ENCODE data around the gene MYBPHL. TPM values are rescaled to one million over a fixed set of nuclear protein-coding genes. Genes with fewer than 3 reads are reported as not detected.

MYBPHL gene
- total and polyA plus RNA-seq, 2 of the 13 experiments (the other 11 are each of a cell fraction or from before 2014, with no cell fraction given): 3.7 to 3.8 TPM

DNA sequence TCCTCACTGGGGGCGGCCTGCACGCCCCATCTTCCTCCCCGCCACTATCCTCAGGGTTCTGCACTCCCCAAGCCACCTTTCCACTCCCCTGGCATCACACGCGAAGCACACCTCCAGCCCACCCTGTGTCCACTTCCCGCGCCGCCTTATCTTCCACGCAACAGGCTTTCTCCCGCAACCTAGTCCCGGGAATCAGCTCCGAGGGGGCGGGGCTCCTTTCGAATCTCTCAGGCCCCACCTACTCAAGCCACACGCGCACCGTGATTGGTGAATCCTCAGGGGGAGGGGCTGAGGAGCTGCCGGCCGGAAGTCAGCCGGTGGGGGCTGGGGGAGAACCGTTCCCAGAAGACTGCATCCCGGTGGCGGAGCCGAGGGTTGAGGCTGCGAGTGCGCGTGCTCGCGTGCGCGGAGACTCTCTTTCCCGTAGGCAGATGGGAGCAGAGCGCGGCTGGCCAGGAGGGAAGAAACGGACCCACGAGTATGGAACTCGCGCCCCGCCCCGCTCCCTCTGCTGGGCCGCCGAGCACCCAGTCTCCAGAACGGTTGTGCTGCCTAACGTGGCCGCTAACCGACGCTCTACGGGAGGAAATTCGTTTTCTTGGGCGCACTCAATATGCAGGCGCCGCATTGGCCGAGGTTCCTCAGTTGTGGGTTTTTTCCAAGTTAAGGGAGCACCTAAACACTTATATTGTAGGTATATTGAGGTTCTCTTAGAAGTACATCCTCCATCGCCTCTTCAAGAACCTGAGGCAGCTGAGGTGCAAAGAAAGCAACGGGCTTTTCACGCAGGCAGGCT lies 23.7 kb downstream of the MYBPHL start, which contains the start of gene PSRC1 (continued):
- TF ChIP-seq, protein P1, sequence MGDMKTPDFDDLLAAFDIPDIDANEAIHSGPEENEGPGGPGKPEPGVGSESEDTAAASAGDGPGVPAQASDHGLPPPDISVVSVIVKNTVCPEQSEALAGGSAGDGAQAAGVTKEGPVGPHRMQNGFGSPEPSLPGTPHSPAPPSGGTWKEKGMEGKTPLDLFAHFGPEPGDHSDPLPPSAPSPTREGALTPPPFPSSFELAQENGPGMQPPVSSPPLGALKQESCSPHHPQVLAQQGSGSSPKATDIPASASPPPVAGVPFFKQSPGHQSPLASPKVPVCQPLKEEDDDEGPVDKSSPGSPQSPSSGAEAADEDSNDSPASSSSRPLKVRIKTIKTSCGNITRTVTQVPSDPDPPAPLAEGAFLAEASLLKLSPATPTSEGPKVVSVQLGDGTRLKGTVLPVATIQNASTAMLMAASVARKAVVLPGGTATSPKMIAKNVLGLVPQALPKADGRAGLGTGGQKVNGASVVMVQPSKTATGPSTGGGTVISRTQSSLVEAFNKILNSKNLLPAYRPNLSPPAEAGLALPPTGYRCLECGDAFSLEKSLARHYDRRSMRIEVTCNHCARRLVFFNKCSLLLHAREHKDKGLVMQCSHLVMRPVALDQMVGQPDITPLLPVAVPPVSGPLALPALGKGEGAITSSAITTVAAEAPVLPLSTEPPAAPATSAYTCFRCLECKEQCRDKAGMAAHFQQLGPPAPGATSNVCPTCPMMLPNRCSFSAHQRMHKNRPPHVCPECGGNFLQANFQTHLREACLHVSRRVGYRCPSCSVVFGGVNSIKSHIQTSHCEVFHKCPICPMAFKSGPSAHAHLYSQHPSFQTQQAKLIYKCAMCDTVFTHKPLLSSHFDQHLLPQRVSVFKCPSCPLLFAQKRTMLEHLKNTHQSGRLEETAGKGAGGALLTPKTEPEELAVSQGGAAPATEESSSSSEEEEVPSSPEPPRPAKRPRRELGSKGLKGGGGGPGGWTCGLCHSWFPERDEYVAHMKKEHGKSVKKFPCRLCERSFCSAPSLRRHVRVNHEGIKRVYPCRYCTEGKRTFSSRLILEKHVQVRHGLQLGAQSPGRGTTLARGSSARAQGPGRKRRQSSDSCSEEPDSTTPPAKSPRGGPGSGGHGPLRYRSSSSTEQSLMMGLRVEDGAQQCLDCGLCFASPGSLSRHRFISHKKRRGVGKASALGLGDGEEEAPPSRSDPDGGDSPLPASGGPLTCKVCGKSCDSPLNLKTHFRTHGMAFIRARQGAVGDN (CRISPR knock-in tag; IDR thresholded peaks at IDR 0.05): peak; percentile 97
- TF ChIP-seq BORCS8-MEF2B (CRISPR knock-in tag; IDR thresholded peaks at IDR 0.05) (peak; percentile 93), RARA (CRISPR knock-in tag; IDR thresholded peaks at IDR 0.05) (no peak), GMEB1 (CRISPR knock-in tag; IDR thresholded peaks at IDR 0.05; ENCODE audit: borderline replicate concordance) (no peak), KAT8 (CRISPR knock-in tag; IDR thresholded peaks at IDR 0.05) (peak; percentile 88), AFF4 (CRISPR knock-in tag; IDR thresholded peaks at IDR 0.05) (peak; percentile 57; the same call in 1 of the 2 replicates), THAP11 (CRISPR knock-in tag; IDR thresholded peaks at IDR 0.05) (peak; percentile 80), ZNF563 (CRISPR knock-in tag; IDR thresholded peaks at IDR 0.05) (no peak; the same call in 1 of the 2 replicates), MAFG (CRISPR knock-in tag; IDR thresholded peaks at IDR 0.05) (no peak), ZNF335 (CRISPR knock-in tag; IDR thresholded peaks at IDR 0.05) (peak; percentile 54), SAFB2 (CRISPR knock-in tag; IDR thresholded peaks at IDR 0.05; ENCODE audit: borderline replicate concordance, low read depth) (peak; percentile 66; the same call in 1 of the 2 replicates), MBD4 (IDR thresholded peaks at IDR 0.05; ENCODE audit: borderline replicate concordance, low read length) (no peak), ZNF34 (CRISPR knock-in tag; IDR thresholded peaks at IDR 0.05; ENCODE audit: borderline replicate concordance) (0 out of 2 replicates have a peak, but pooled peaks have one; percentile 14), ZMYM2 (CRISPR knock-in tag; IDR thresholded peaks at IDR 0.05) (peak; percentile 82; the same call in 1 of the 2 replicates), ELF4 (CRISPR knock-in tag; IDR thresholded peaks at IDR 0.05; ENCODE audit: borderline replicate concordance) (peak; percentile 62; the same call in 1 of the 2 replicates)
